ENCODE measurements around the gene SLC6A6. TPM values are rescaled to one million over a fixed set of nuclear protein-coding genes. Genes with fewer than 3 reads are reported as not detected.

Gene SLC6A6
- total and polyA plus RNA-seq, 7 donors, result 10.3 to 104 (median 36.2) TPM

DNA sequence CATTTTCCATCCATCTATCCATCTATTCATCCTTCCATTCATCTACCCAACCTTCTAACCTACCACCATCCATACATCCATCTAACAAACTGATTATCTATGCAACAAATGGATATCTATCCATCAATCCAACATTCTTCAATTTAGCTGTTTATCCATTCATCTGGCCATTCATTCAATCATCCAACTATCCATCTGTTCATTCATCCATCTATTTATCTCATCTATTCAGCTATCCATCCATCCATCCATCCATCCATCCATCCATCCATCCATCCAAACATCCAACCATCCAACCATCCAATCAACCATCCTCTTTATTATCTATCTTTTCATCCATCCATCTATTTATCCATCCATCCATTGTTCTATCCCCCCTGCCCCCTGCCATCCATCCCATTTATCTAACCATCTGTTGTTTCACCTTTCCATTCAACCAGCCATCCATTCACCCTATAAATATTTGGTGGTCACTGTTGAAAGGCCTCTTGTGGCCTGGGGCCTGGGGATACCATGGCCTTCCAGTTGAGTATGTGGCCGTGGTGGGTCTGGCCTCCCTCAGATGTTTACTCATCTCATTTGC, 44.7 kb downstream of the SLC6A6 start:
- WGBS, 3 donors, result 90 to 95% (median 94%) methylated on average over 1 of the region's 1 CpG
- intact Hi-C loops (cut with DNase I), result no loop called here
- no peaks in the 10 kb centered on the region for H3K27me3 ChIP-seq (ENCODE audit: insufficient read depth in 3 of 3, low read length in 2 of 3)
- no peaks in the 10 kb centered on the region for H3K9me3 ChIP-seq
- no peak for DNase-seq
- no peak overlapping the region for H3K4me3 ChIP-seq
- no peak for ATAC-seq
- peaks cover 9 to 81% of the 10 kb centered on the region in 2 donors for H3K36me3 ChIP-seq (ENCODE audit: insufficient read depth in 1 of 2, low read depth in 1 of 2)
- peaks cover 6% of the 10 kb centered on the region for H3K4me1 ChIP-seq
- TF ChIP-seq, protein P1, sequence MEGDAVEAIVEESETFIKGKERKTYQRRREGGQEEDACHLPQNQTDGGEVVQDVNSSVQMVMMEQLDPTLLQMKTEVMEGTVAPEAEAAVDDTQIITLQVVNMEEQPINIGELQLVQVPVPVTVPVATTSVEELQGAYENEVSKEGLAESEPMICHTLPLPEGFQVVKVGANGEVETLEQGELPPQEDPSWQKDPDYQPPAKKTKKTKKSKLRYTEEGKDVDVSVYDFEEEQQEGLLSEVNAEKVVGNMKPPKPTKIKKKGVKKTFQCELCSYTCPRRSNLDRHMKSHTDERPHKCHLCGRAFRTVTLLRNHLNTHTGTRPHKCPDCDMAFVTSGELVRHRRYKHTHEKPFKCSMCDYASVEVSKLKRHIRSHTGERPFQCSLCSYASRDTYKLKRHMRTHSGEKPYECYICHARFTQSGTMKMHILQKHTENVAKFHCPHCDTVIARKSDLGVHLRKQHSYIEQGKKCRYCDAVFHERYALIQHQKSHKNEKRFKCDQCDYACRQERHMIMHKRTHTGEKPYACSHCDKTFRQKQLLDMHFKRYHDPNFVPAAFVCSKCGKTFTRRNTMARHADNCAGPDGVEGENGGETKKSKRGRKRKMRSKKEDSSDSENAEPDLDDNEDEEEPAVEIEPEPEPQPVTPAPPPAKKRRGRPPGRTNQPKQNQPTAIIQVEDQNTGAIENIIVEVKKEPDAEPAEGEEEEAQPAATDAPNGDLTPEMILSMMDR (IDR thresholded peaks at IDR 0.05), result no peak
- no peak overlapping the region for H3K27ac ChIP-seq

DNA sequence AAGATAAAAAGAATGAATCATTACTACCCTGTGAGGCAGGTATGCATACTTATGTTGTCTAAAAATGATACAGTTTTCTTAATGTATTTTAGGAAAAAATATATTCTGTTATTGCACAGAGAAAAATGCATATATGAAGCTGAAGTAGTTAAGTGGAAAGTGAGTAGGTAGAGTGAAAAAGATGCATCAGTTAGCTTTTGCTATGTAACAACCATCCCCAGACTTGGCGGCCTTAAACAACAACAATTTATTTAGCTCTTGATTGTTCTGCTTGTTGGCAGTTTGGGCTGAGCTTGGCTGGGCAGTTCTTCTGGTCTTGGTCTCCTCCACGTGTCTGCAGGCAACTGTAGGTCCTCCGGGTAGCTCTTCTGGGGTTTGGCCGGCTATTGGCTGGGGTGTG, 45.7 kb downstream of the SLC6A6 start:
- H3K27ac ChIP-seq, result no peak overlapping the region
- ATAC-seq (no peak), DNase-seq (no peak)
- H3K9me3 ChIP-seq, result no peaks in the 10 kb centered on the region
- TF ChIP-seq, protein P1 (IDR thresholded peaks at IDR 0.05), result no peak
- H3K4me3 ChIP-seq, result no peak overlapping the region
- peaks cover 16% of the 10 kb centered on the region for H3K4me1 ChIP-seq
- peaks cover 9 to 86% of the 10 kb centered on the region in 2 donors for H3K36me3 ChIP-seq (ENCODE audit: insufficient read depth in 1 of 2, low read depth in 1 of 2)
- intact Hi-C loops (cut with DNase I), result no loop called here
- H3K27me3 ChIP-seq (ENCODE audit: insufficient read depth in 3 of 3, low read length in 2 of 3), result no peaks in the 10 kb centered on the region
- 88 to 100% (median 98%) methylated on average over 4 of the region's 4 CpGs for WGBS, 3 donors

DNA sequence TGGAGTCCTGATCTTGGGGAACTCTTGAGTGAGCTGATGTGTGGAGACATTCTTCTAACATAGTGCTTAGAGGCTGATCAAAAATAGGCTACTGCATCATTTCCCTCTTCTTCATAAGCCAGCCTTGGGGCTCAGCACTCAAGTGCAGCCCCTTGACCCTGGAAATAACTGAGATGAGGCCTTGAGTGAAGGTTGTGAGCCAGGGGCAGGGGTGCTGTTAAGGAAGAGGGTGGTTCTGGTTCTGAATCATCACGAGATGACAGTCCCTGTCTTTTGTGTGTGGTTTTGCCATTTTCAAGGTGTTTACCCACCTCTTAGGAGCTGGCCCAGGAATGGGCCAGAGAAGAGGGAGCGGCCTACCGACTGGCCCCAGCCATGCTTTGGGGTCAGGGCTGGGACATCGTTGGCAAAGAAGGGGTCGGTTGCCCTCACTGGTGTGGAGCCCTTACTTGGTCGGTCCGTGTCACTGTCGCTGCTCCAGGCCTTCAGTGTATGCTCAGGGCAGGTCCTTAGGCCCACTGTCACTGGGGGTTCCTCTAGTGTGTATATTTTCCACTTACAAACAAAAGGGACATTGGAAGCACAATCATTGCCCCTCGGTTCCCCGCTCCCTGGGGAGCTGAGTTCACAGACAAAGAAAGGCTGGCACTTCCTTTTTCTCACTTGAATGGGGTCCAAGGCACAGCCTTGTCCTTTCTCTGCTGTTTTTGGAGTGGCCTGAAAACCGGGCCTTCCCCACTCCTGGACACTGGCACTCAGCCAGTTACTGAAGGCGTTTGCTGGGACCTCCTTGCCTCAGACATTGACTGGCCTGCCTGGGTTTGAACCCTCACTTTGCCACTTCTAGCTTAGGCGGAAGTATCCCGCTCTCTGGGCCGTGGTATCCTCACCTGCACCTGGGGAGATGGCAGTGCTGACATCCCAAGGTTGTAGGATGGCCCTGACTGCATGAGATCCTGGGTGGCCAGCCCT, 46.6 kb downstream of the SLC6A6 start:
- TF ChIP-seq, protein P1 (IDR thresholded peaks at IDR 0.05), result no peak
- WGBS, 3 donors, result 81 to 88% (median 83%) methylated on average over 15 of the region's 15 CpGs
- intact Hi-C loops (cut with DNase I), result no loop called here
- Histone ChIP-seq H3K27me3 (ENCODE audit: insufficient read depth in 3 of 3, low read length in 2 of 3) (no peaks in the 10 kb centered on the region), H3K9me3 (no peaks in the 10 kb centered on the region), H3K4me3 (no peak overlapping the region), H3K36me3 (ENCODE audit: insufficient read depth in 1 of 2, low read depth in 1 of 2) (peaks cover 9 to 76% of the 10 kb centered on the region in 2 donors), H3K27ac (no peak overlapping the region), H3K4me1 (peaks cover 26% of the 10 kb centered on the region)
- no peak for ATAC-seq
- no peak for DNase-seq

DNA sequence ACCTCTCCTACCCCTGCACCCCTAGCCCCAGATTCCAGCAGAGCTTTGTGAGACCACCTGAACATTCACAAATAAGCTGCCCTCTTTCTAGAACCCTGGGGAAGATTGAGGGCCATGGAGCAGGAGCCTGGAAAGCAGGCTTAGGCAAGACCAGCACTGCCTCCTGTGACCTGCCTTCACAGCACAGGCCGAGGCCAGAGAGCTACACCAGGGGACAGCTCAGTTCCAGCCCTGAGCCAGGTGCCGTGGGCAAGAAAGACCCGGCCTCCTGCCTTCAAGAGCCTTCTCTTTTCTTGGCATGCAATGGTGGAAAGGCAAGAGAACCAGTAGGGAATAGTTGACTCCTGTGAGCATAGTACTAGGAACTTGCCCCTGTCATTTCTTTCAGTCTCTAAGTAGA, 48.1 kb downstream of the SLC6A6 start:
- peaks cover 7 to 75% of the 10 kb centered on the region in 2 donors for H3K36me3 ChIP-seq (ENCODE audit: insufficient read depth in 1 of 2, low read depth in 1 of 2)
- H3K4me3 ChIP-seq, result no peak overlapping the region
- H3K27ac ChIP-seq, result peak overlapping the region; percentile 91
- no peak for ATAC-seq
- 88 to 90% (median 90%) methylated on average over 3 of the region's 3 CpGs for WGBS, 3 donors
- H3K4me1 ChIP-seq, result peaks cover 40% of the 10 kb centered on the region
- no peaks in the 10 kb centered on the region for H3K9me3 ChIP-seq
- intact Hi-C loops (cut with DNase I), result loop anchor here in 1 of 2 donors (5.0 kb wide), 1 partner anchor 48 kb away; the partner anchor contains the start of gene SLC6A6
- TF ChIP-seq, protein P1 (IDR thresholded peaks at IDR 0.05), result no peak
- DNase-seq, result no peak
- H3K27me3 ChIP-seq (ENCODE audit: insufficient read depth in 3 of 3, low read length in 2 of 3), result no peaks in the 10 kb centered on the region
